HT1080 (cell line): ENCODE data around the gene PIMREG. TPM values are rescaled to one million over a fixed set of nuclear protein-coding genes. Genes with fewer than 3 reads are reported as not detected.

ENCODE experiments used
- DNase-seq: peaks from one replicate; pipeline ENCODE4 v3.0.0-alpha.2; 2015; ENCODE audit warnings: low read depth
- total RNA-seq: library from RNA; depleted of rRNA; stranded (reverse); fragments of >200 nt; shearing (Covaris generic); gene quantifications from 2 replicates; pipeline ENCODE4 v1.2.3, GENCODE V29; 2014; rRNA removed

Gene PIMREG
- total RNA-seq, 1 experiment from 2014 or later = 12.9 TPM

GRCh38 chr17:6497496-6498221 is 53.4 kb downstream of the PIMREG start:
- DNase-seq = no peak

GRCh38 chr17:6498356-6498755 is 54.1 kb downstream of the PIMREG start:
- no peak for DNase-seq

- no peak for DNase-seq
These were observed 54.8 kb downstream of the PIMREG start for GRCh38 chr17:6498901-6499540.

Other genes with a start within 250 kb of the PIMREG start
- not detected in 2 replicates for gene AIPL1, start 9.3 kb upstream of the PIMREG start, total RNA-seq
- 0.32 and 0.33 TPM in 2 replicates for gene PITPNM3, start 112.1 kb downstream of the PIMREG start, total RNA-seq
- 14.0 and 14.2 TPM in 2 replicates for gene KIAA0753, start 196.3 kb downstream of the PIMREG start, total RNA-seq
- gene TXNDC17, start 196.6 kb downstream of the PIMREG start, total RNA-seq = 108 and 116 TPM in 2 replicates
- gene MED31, start 207.2 kb downstream of the PIMREG start, total RNA-seq = 37.8 and 48.5 TPM in 2 replicates
- gene C17orf100, start 207.3 kb downstream of the PIMREG start, total RNA-seq = 0.23 and 0.31 TPM in 2 replicates